Measurements from ENCODE around the gene ZNF511.
"Not testable (repeated sequence)": the region's sequence is repeated elsewhere in the genome, so short reads cannot be mapped to it uniquely, and the experiment has no call there.

ZNF511 gene

GRCh38 chr10:133308421-133309099, at the start of gene ZNF511, which contains the start of gene TUBGCP2:
Gene ZNF511, plus strand, starts transcription at chr10:133308914. Its CDS starts 30 bp downstream, at chr10:133308944.
Gene TUBGCP2, minus strand, starts transcription at chr10:133308872. Its CDS starts 5,931 bp downstream, at chr10:133302941.
- TF ChIP-seq POLR2A (IDR thresholded peaks at IDR 0.05; ENCODE audit: low read depth, low read length): peak; percentile 56
- peak; percentile 53 for DNase-seq (ENCODE audit: insufficient read length, low spot score)
- FAIRE-seq: no peak

GRCh38 chr10:133259602-133259989, 49.1 kb upstream of the ZNF511 start:
- TF ChIP-seq POLR2A (IDR thresholded peaks at IDR 0.05; ENCODE audit: low read depth, low read length): no peak
- DNase-seq (ENCODE audit: insufficient read length, low spot score) (peak; percentile 49), FAIRE-seq (no peak)

GRCh38 chr10:133260895-133261725, 47.6 kb upstream of the ZNF511 start:
- DNase-seq (ENCODE audit: insufficient read length, low spot score) (peak; percentile 54), FAIRE-seq (no peak)
- TF ChIP-seq POLR2A (IDR thresholded peaks at IDR 0.05; ENCODE audit: low read depth, low read length): no peak

- TF ChIP-seq POLR2A (IDR thresholded peaks at IDR 0.05; ENCODE audit: low read depth, low read length): no peak
- peak; percentile 61 for DNase-seq (ENCODE audit: insufficient read length, low spot score)
- no peak for FAIRE-seq
These were observed 46.9 kb upstream of the ZNF511 start for GRCh38 chr10:133261726-133262325.

GRCh38 chr10:133262696-133263095, 46.0 kb upstream of the ZNF511 start:
- DNase-seq (ENCODE audit: insufficient read length, low spot score) (no peak), FAIRE-seq (no peak)
- no peak for TF ChIP-seq POLR2A (IDR thresholded peaks at IDR 0.05; ENCODE audit: low read depth, low read length)

- DNase-seq (ENCODE audit: insufficient read length, low spot score) (no peak), FAIRE-seq (no peak)
These were observed 45.0 kb upstream of the ZNF511 start for GRCh38 chr10:133263674-133264073.

GRCh38 chr10:133264461-133264860, 44.3 kb upstream of the ZNF511 start:
- TF ChIP-seq POLR2A (IDR thresholded peaks at IDR 0.05; ENCODE audit: low read depth, low read length): no peak
- DNase-seq (ENCODE audit: insufficient read length, low spot score): no peak
- peak; percentile 71 for FAIRE-seq

More at GRCh38 chr10:133263674-133264073, 45.0 kb upstream of the ZNF511 start:
- no peak for TF ChIP-seq POLR2A (IDR thresholded peaks at IDR 0.05; ENCODE audit: low read depth, low read length)

GRCh38 chr10:133265052-133265451, 43.7 kb upstream of the ZNF511 start:
- DNase-seq (ENCODE audit: insufficient read length, low spot score); FAIRE-seq: not testable (repeated sequence)

GRCh38 chr10:133266056-133266795, 42.5 kb upstream of the ZNF511 start:
- TF ChIP-seq POLR2A (IDR thresholded peaks at IDR 0.05; ENCODE audit: low read depth, low read length): no peak
- DNase-seq (ENCODE audit: insufficient read length, low spot score): no peak
- FAIRE-seq: no peak

- no peak for DNase-seq (ENCODE audit: insufficient read length, low spot score)
- FAIRE-seq: no peak
- TF ChIP-seq POLR2A (IDR thresholded peaks at IDR 0.05; ENCODE audit: low read depth, low read length): no peak
These were observed 41.4 kb upstream of the ZNF511 start for GRCh38 chr10:133267293-133267692.

- no peak for DNase-seq (ENCODE audit: insufficient read length, low spot score)
- no peak for TF ChIP-seq POLR2A (IDR thresholded peaks at IDR 0.05; ENCODE audit: low read depth, low read length)
- no peak for FAIRE-seq
These were observed 40.9 kb upstream of the ZNF511 start for GRCh38 chr10:133267829-133268228.

- DNase-seq (ENCODE audit: insufficient read length, low spot score) (no peak), FAIRE-seq (no peak)
- no peak for TF ChIP-seq POLR2A (IDR thresholded peaks at IDR 0.05; ENCODE audit: low read depth, low read length)
These were observed 40.2 kb upstream of the ZNF511 start for GRCh38 chr10:133268532-133268931.

GRCh38 chr10:133269367-133269766, 39.3 kb upstream of the ZNF511 start:
- FAIRE-seq: no peak

GRCh38 chr10:133270204-133270603, 38.5 kb upstream of the ZNF511 start:
- FAIRE-seq: no peak
- TF ChIP-seq POLR2A (IDR thresholded peaks at IDR 0.05; ENCODE audit: low read depth, low read length): no peak
- DNase-seq (ENCODE audit: insufficient read length, low spot score): no peak

More at GRCh38 chr10:133269367-133269766, 39.3 kb upstream of the ZNF511 start:
- no peak for DNase-seq (ENCODE audit: insufficient read length, low spot score)
- no peak for TF ChIP-seq POLR2A (IDR thresholded peaks at IDR 0.05; ENCODE audit: low read depth, low read length)

Measured in H54 (cell line).